Hypothalamus (tissue), 51 donors: Measurements from ENCODE around the gene HIVEP3.

ENCODE experiments used
- DNase-seq, 51 donors: peaks; one replicate each; lab custom pipeline; 2025; lab: John Stamatoyannopoulos, UW

The HIVEP3 gene

GRCh38 chr1:41768583-41768982 is 150.1 kb downstream of the HIVEP3 start:
- DNase-seq: peak in 1 of 51 donors; percentile 10

- no peak for DNase-seq
These were observed 150.9 kb downstream of the HIVEP3 start for GRCh38 chr1:41767534-41768525.

GRCh38 chr1:41766546-41766945 is 152.2 kb downstream of the HIVEP3 start:
- no peak for DNase-seq

GRCh38 chr1:41766041-41766440 is 152.7 kb downstream of the HIVEP3 start:
- no peak for DNase-seq

- peak in 1 of 51 donors; percentile 33 for DNase-seq
These were observed 153.6 kb downstream of the HIVEP3 start for GRCh38 chr1:41765152-41765551.

- DNase-seq: peak in 9 of 51 donors; percentile 19 to 42 (median 30)
These were observed 154.1 kb downstream of the HIVEP3 start for GRCh38 chr1:41764656-41765055.

- DNase-seq: no peak
These were observed 155.9 kb downstream of the HIVEP3 start for GRCh38 chr1:41762777-41763176.

- no peak for DNase-seq
These were observed 156.5 kb downstream of the HIVEP3 start for GRCh38 chr1:41762251-41762650.

- DNase-seq: no peak
These were observed 159.7 kb downstream of the HIVEP3 start for GRCh38 chr1:41758904-41759548.

GRCh38 chr1:41758500-41758899 is 160.2 kb downstream of the HIVEP3 start:
- DNase-seq: no peak

- DNase-seq: no peak
These were observed 164.2 kb downstream of the HIVEP3 start for GRCh38 chr1:41754540-41754939.

GRCh38 chr1:41752514-41753170 is 166.1 kb downstream of the HIVEP3 start:
- DNase-seq: no peak

GRCh38 chr1:41751804-41752513 is 166.8 kb downstream of the HIVEP3 start:
- peak in 1 of 51 donors; percentile 17 for DNase-seq

GRCh38 chr1:41749991-41750745 is 168.6 kb downstream of the HIVEP3 start:
- DNase-seq: no peak

GRCh38 chr1:41745022-41745421 is 173.7 kb downstream of the HIVEP3 start:
- DNase-seq: no peak

- DNase-seq: no peak
These were observed 175.4 kb downstream of the HIVEP3 start for GRCh38 chr1:41743366-41743765.

- DNase-seq: peak in 3 of 51 donors; percentile 13 to 32 (median 23)
These were observed 176.5 kb downstream of the HIVEP3 start for GRCh38 chr1:41742219-41742618.

- peak in 1 of 51 donors; percentile 12 for DNase-seq
These were observed 177.5 kb downstream of the HIVEP3 start for GRCh38 chr1:41741244-41741643.

- no peak for DNase-seq
These were observed 178.0 kb downstream of the HIVEP3 start for GRCh38 chr1:41740630-41741239.
